Neural progenitor cell (in vitro differentiated cells): ENCODE data around the gene TOP2A. TPM values are rescaled to one million over a fixed set of nuclear protein-coding genes. Genes with fewer than 3 reads are reported as not detected.

Source experiments
- DNase-seq: peaks from one replicate; pipeline ENCODE4 v3.0.0-alpha.2; 2016; ENCODE audit warnings: low spot score
- H2AFZ ChIP-seq: fragments of 200-600 bp; sonication (generic); replicated peaks from 2 replicates; pipeline ENCODE4 v1.6.1; 2016; ENCODE audit warnings: antibody characterized with exemption
- H3F3A ChIP-seq: fragments of 200-600 bp; sonication (generic); 2 replicates; pipeline ENCODE4 v1.6.1; 2016; ENCODE audit warnings: antibody characterized with exemption, low read depth
- H3K27ac ChIP-seq: fragments of 200-600 bp; sonication (generic); 2 replicates; pipeline ENCODE4 v1.5.1; 2016; ENCODE audit warnings: mild to moderate bottlenecking
- H3K27me3 ChIP-seq: fragments of 200-600 bp; sonication (generic); 2 replicates; pipeline ENCODE4 v1.6.1; 2016; ENCODE audit warnings: mild to moderate bottlenecking, moderate library complexity
- H3K36me3 ChIP-seq: fragments of 200-600 bp; sonication (generic); 2 replicates; pipeline ENCODE4 v1.5.1; 2016
- H3K4me1 ChIP-seq: fragments of 200-600 bp; sonication (generic); 2 replicates; pipeline ENCODE4 v1.6.1; 2016; ENCODE audit warnings: mixed run types
- H3K4me2 ChIP-seq: fragments of 200-600 bp; sonication (generic); 2 replicates; pipeline ENCODE4 v1.6.1; 2016
- H3K4me3 ChIP-seq: fragments of 200-600 bp; sonication (generic); 2 replicates; pipeline ENCODE4 v1.5.1; 2016
- H3K79me2 ChIP-seq: fragments of 200-600 bp; sonication (generic); 2 replicates; pipeline ENCODE4 v1.6.1; 2016; ENCODE audit warnings: low read depth
- H3K9ac ChIP-seq: fragments of 200-600 bp; sonication (generic); 2 replicates; pipeline ENCODE4 v1.6.1; 2016
- H3K9me3 ChIP-seq: fragments of 200-600 bp; sonication (generic); 2 replicates; pipeline ENCODE4 v1.5.1; 2016; ENCODE audit warnings: low read depth
- H4K20me1 ChIP-seq: fragments of 200-600 bp; sonication (generic); 2 replicates; pipeline ENCODE4 v1.6.1; 2016; ENCODE audit warnings: low read depth
- H3K27ac Mint-ChIP-seq: 3 replicates; pipeline ENCODE4 v1.8.0; 2021; ENCODE audit warnings: mixed read lengths
- H3K27me3 Mint-ChIP-seq: 2 replicates; pipeline ENCODE4 v1.8.0; 2022; ENCODE audit warnings: low read depth, mild to moderate bottlenecking, inconsistent platforms, moderate library complexity, mixed read lengths; ENCODE audit not compliant: insufficient read depth
- H3K36me3 Mint-ChIP-seq: 3 replicates; pipeline ENCODE4 v1.8.0; 2021; ENCODE audit warnings: mixed read lengths
- H3K4me1 Mint-ChIP-seq: 3 replicates; pipeline ENCODE4 v1.8.0; 2021; ENCODE audit warnings: mixed read lengths
- H3K4me3 Mint-ChIP-seq: 3 replicates; pipeline ENCODE4 v1.8.0; 2021; ENCODE audit warnings: mild to moderate bottlenecking, moderate library complexity, mixed read lengths
- H3K9me3 Mint-ChIP-seq: 3 replicates; pipeline ENCODE4 v1.8.0; 2020; ENCODE audit warnings: mixed read lengths
- CTCF ChIP-seq: fragments of 200-600 bp; sonication (generic); IDR thresholded peaks from 2 replicates; pipeline ENCODE4 v1.5.1; 2017; ENCODE audit warnings: antibody characterized with exemption, mild to moderate bottlenecking
- EZH2 ChIP-seq: fragments of 200-600 bp; sonication (generic); IDR thresholded peaks from 2 replicates; pipeline ENCODE4 v1.6.1; 2017; ENCODE audit warnings: antibody characterized with exemption, mild to moderate bottlenecking, moderate library complexity
- EZH2phosphoT487 ChIP-seq: fragments of 200-600 bp; sonication (generic); IDR thresholded peaks from 2 replicates; pipeline ENCODE4 v1.6.1; 2017; ENCODE audit warnings: antibody characterized with exemption
- total RNA-seq: library from RNA; depleted of rRNA; stranded (reverse); fragments of >200 nt; gene quantifications from 2 replicates; pipeline ENCODE4 v1.2.3, GENCODE V29; 2015; ENCODE audit warnings: low replicate concordance

The TOP2A gene
- total RNA-seq, 1 donor from 2014 or later: 968 TPM

- TF ChIP-seq CTCF: no peak
- H3K27ac ChIP-seq: no peak overlapping the region
- peaks cover 12% of the 10 kb centered on the region for H3K36me3 Mint-ChIP-seq
- peaks cover 9% of the 10 kb centered on the region for H3K27me3 Mint-ChIP-seq
- peaks cover 84% of the 10 kb centered on the region for H3K4me1 Mint-ChIP-seq
- no peak overlapping the region for H3K27ac Mint-ChIP-seq
- H3F3A ChIP-seq: peaks cover 28% of the 10 kb centered on the region
- H2AFZ ChIP-seq: no peak overlapping the region
- H3K4me3 Mint-ChIP-seq: peak overlapping the region; percentile 55
- no peaks in the 10 kb centered on the region for H3K9me3 ChIP-seq
- DNase-seq: no peak
- peaks cover 76% of the 10 kb centered on the region for H3K4me1 ChIP-seq
- H3K79me2 ChIP-seq: no peaks in the 10 kb centered on the region
- H3K27me3 ChIP-seq: peaks cover 36% of the 10 kb centered on the region
- H3K9me3 Mint-ChIP-seq: no peaks in the 10 kb centered on the region
- H3K36me3 ChIP-seq: no peaks in the 10 kb centered on the region
- H4K20me1 ChIP-seq: peaks cover 78% of the 10 kb centered on the region
- H3K4me2 ChIP-seq: peak overlapping the region; percentile 98
- H3K9ac ChIP-seq: no peak overlapping the region
- no peak overlapping the region for H3K4me3 ChIP-seq
Observed at GRCh38 chr17:40348136-40348504, 69.6 kb downstream of the TOP2A start.

GRCh38 chr17:40347319-40348135, 70.2 kb downstream of the TOP2A start:
- Histone ChIP-seq H3F3A (peaks cover 34% of the 10 kb centered on the region), H3K36me3 (no peaks in the 10 kb centered on the region), H3K4me2 (peak overlapping the region; percentile 98), H3K9me3 (no peaks in the 10 kb centered on the region), H3K27ac (no peak overlapping the region), H4K20me1 (peaks cover 84% of the 10 kb centered on the region), H3K79me2 (no peaks in the 10 kb centered on the region), H3K27me3 (peaks cover 42% of the 10 kb centered on the region), H3K9ac (no peak overlapping the region), H2AFZ (no peak overlapping the region), H3K4me1 (peaks cover 82% of the 10 kb centered on the region), H3K4me3 (no peak overlapping the region)
- H3K9me3 Mint-ChIP-seq: no peaks in the 10 kb centered on the region
- TF ChIP-seq EZH2 (no peak), CTCF (no peak), EZH2phosphoT487 (no peak)
- no peak for DNase-seq
- peaks cover 7% of the 10 kb centered on the region for H3K36me3 Mint-ChIP-seq
- peaks cover 9% of the 10 kb centered on the region for H3K27me3 Mint-ChIP-seq
- peaks cover 88% of the 10 kb centered on the region for H3K4me1 Mint-ChIP-seq
- peak overlapping the region; percentile 55 for H3K4me3 Mint-ChIP-seq
- H3K27ac Mint-ChIP-seq: no peak overlapping the region

GRCh38 chr17:40346765-40347158, 70.9 kb downstream of the TOP2A start:
- peaks cover 49% of the 10 kb centered on the region for H3K27me3 ChIP-seq
- no peaks in the 10 kb centered on the region for H3K79me2 ChIP-seq
- TF ChIP-seq EZH2 (no peak), EZH2phosphoT487 (no peak), CTCF (no peak)
- Mint-ChIP-seq H3K36me3 (peaks cover 4% of the 10 kb centered on the region), H3K27me3 (peaks cover 9% of the 10 kb centered on the region), H3K9me3 (no peaks in the 10 kb centered on the region), H3K4me1 (peaks cover 81% of the 10 kb centered on the region), H3K4me3 (peak overlapping the region; percentile 65), H3K27ac (no peak overlapping the region)
- DNase-seq: no peak
- H3K36me3 ChIP-seq: no peaks in the 10 kb centered on the region
- H3K4me3 ChIP-seq: no peak overlapping the region
- peaks cover 39% of the 10 kb centered on the region for H3F3A ChIP-seq
- no peak overlapping the region for H3K27ac ChIP-seq
- no peak overlapping the region for H3K9ac ChIP-seq
- H3K9me3 ChIP-seq: no peaks in the 10 kb centered on the region
- H2AFZ ChIP-seq: no peak overlapping the region
- H3K4me2 ChIP-seq: peak overlapping the region; percentile 98
- peaks cover 87% of the 10 kb centered on the region for H4K20me1 ChIP-seq
- H3K4me1 ChIP-seq: peaks cover 81% of the 10 kb centered on the region
